NCI-H748 (cell line): ENCODE results near the gene ST6GAL1.
"Not testable (repeated sequence)": the region's sequence is repeated elsewhere in the genome, so short reads cannot be mapped to it uniquely, and the experiment has no call there.

ENCODE experiments used
- DNase-seq: peaks from one replicate; lab custom pipeline; 2025; ENCODE audit not compliant: unreplicated experiment; lab: John Stamatoyannopoulos, UW

Gene ST6GAL1

GRCh38 chr3:186966406-186966805 lies 36.1 kb downstream of the ST6GAL1 start:
- DNase-seq, result no peak

DNA sequence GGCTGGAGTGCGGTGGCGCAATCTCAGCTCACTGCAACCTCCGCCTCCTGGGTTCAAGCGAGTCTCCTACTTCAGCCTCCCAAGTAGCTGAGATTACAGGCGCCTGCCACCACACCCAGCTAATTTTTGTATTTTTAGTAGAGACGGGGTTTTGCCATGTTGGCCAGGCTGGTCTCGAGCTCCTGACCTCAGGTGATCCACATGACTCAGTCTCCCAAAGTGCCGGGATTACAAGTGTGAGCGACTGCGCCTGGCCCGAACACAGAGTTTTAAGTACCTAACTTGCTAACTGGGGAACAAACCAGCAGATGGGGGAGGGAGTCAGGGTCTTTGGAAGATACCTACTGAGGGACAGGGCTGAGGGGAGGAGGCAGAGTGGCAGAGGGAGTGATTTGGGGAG lies 36.9 kb downstream of the ST6GAL1 start:
- not testable (repeated sequence) for DNase-seq

GRCh38 chr3:186967686-186968085 lies 37.4 kb downstream of the ST6GAL1 start:
- DNase-seq, result no peak

DNA sequence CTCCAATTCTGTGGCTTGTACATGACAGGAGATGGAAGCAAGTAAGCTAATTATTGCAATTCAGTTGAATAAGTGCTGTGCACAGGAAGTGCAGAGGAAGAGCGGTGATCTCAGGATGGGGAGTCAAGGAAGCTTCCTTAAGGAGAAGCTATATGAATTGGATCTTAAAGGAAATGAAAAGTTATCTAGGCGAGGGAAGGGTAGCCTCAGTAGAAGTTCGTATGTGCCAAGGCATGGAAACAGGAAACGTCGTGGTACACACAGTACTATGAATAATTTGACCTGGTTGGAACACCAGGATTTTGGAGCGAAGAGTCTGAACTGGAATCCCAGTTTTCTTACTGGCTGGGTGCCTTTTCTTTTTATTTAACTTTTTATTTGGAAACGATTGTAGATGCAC lies 39.3 kb downstream of the ST6GAL1 start:
- DNase-seq, result no peak

- DNase-seq, result not testable (repeated sequence)
Observed at GRCh38 chr3:186971106-186971505, 40.8 kb downstream of the ST6GAL1 start.

- no peak for DNase-seq
Observed at GRCh38 chr3:186971578-186971977, 41.3 kb downstream of the ST6GAL1 start.

GRCh38 chr3:186973702-186974101 lies 43.4 kb downstream of the ST6GAL1 start:
- DNase-seq, result no peak

DNA sequence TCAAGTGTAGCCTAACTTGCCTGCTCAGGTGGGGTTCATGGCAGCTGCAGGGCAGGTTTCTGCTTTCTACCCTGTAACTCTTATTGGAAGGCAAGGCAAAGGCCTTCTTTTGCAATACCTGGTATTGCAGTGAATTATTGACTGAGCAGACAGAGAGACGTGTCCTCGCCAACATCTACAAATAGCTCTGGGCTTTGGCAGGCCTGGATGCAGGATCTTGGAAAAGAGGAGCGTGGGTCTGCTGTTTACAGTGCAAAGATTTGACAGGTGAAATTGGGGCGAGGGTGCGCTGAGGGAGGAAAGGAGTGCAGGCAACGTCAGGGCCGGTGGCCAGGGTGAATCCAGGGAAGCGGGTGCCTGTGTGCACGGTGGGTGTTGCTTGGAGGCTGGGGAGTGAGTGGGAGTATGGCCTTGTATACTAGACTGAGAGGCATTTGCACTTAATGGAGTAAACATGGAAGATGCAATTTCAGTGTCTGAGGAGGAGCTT lies 44.5 kb downstream of the ST6GAL1 start:
- DNase-seq, result no peak

- DNase-seq, result no peak
Observed at GRCh38 chr3:186975726-186976125, 45.4 kb downstream of the ST6GAL1 start.

DNA sequence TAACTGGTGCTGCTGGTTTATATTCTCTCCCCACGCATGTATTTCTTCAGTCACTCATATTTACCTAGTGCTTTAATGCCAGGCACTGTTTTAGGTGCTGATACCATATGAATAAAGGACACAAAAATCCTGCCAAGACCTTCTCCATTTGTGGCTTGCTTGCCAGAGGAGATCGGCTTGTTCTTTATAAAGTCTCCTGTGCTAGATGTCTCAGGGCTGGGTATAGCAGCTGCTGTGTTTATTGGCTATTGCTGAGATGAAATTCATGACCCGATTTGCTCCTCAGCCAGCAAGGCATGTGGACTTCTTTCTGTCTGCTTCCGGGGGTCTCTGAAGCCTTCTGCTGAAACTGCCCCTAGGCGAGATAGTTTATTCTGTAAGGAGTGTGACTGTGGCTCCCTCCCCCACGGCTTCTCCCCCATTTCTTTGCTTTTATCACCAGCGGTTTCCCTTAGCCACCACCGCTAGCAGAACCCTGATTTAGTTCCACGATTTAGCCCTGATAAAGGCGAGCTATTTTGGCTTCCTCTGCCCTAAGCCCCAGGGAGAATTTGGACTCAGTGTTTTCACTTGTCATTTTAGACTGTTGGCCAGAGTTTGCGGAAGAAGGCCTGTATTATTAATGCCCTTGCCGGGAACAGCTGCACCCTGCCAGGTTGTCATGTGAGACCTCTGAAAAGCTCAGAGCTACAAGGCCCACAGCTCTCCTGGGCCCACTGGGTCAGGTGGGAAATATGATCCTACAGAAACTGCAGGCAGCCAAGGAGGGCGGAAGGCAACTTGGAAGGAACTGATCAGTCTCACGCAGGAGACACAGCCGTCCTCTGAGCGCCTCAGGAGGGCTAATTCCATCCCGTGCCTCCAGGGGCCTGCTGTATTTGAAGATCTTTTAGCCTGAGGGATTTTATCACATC lies 46.8 kb downstream of the ST6GAL1 start:
- DNase-seq, result no peak

DNA sequence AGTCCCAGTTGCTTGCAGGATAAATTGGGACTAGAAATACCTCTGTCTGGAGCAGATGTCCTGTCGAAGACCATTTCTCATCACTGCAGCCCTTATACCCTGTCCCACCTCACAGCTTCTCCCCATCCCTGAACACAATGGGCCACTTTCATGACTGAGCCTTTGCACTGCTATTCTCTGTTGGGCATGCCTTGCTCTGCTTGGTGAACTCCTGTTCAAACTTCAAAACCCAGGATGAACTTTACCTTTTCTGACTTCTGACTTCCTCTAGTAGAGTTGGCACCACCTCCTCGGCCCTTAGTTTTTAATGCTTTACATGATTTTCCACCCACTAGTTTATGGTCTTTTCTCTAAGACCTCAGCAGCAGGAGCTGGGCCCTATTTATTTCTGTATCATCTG lies 48.4 kb downstream of the ST6GAL1 start:
- no peak for DNase-seq

- no peak for DNase-seq
Observed at GRCh38 chr3:186979852-186980251, 49.5 kb downstream of the ST6GAL1 start.

- DNase-seq, result no peak
Observed at GRCh38 chr3:186980989-186981388, 50.7 kb downstream of the ST6GAL1 start.

DNA sequence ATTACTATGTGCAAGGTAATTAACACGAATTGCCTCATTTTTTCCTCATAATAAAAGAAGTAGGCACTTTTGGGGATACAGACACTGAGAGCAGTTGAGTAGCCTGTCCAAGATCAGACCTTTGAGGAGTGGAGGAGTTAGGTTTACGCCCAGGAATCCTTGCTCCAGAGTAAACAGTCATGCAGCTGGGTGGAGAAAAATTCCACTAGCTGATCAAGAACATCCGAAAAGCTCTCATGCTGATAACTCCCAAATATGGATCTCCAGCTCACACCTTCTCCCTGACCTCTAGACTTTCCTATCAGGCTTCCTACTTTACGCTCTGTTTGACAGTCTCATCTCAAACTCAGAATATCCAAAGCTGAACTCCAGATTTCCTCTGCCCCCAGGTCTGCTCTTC lies 53.3 kb downstream of the ST6GAL1 start:
- no peak for DNase-seq

DNA sequence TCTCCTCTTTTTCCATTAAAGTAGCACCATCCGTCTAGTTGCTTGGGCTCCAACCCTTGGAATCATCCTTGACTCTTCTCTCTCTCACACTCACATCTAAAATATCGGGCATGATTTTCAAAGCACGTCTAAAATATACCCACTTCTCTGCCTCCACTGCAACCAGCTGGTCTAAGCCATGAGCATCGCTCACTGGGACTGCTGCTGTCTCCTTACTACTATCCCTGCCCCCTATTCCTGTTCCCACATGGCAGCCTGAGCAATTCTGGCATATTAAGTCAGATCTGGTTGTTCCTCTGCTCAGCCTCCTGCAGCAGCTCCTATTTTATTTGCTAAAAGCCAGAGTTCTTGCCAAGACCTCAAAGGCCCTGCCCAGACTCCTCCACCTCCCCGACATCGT lies 53.7 kb downstream of the ST6GAL1 start:
- DNase-seq, result no peak

DNA sequence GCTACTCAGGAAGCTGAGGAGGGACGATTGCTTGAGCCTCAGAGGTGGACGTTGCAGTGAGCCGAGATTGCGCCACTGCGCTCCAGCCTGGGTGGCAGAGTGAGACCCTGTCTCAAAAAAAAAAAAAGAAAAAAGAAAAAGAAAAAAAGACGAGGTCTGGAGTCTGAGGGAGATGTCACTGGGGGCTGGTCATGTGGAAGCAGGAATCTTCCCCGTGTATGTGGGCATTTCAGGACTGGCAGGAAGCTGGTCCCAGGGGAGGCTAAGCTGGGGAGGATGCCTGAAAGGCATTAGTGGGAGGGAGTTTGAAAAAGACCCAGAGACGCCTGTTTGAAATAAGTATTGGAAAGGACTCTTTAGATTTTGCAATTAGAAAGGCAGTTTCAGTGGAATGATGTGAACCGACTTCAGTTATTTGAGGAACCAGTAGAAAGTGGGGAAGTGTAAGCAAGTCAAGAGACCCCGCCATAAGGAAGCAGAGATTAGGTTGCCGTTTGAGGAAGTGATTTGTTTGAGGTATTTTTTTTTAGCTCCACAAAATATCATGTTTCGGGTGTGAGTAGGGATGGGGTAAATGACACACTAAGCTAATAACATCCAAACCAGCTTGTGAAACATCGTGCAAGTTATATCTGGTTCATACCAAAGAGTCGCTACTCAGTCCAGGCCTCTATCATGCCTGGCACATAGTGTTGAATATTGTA lies 55.5 kb downstream of the ST6GAL1 start:
- DNase-seq, result no peak

DNA sequence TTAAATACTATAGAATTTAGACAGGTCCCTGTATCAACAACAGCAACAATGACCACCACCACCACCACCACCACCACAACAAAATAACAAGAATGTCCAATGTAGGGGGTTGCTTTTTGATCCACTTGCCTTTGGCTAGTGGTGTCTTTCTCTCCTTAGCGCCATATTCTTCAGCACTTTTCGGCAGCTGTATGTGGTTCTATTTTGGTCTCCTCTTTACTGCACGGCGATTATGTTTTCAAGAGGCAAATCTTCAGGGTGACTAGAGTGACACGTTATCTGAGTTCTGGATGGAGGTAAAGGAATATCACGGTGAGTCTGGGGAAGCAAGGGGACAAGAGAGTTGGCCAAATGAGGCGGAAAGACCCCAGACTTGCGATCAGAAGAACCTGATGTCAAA lies 56.1 kb downstream of the ST6GAL1 start:
- DNase-seq, result no peak

DNA sequence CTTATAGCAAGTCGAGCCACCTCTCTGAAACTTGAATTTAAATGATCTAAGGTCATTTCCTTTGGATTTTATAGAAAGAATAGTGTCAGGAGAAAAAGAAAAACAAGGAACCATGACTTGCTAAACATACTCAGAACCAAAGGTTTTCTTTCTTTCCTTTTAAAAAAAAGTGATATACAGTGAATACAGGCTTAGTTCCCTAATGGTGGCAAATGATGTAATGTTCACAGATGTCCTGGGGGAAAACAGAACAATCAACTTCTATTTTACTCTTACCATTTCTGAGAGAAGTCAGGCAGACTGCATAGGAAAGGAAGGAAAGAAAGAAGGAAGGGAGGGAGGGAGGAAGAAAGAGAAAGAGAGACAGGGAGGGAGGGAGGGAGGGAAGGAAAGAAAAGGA lies 56.5 kb downstream of the ST6GAL1 start:
- DNase-seq, result no peak

DNA sequence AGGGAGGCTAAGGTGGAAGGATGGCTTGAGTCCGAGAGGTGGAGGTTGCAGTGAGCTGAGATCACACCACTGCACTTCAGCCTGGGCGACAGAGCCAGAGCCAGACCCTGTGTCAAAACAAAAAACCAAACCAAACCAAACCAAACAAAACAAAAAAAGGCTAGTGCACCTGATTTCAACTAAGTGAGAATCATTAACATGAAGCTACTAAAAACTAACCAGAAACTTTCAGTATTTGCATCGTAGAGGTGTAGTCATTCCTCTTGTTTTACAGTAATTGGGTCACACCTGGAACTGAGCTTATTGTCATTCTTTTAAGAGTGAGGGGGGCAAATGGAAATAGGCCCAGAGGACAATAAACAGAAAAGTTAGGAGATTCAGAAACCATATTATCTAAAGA lies 58.5 kb downstream of the ST6GAL1 start:
- no peak for DNase-seq

DNA sequence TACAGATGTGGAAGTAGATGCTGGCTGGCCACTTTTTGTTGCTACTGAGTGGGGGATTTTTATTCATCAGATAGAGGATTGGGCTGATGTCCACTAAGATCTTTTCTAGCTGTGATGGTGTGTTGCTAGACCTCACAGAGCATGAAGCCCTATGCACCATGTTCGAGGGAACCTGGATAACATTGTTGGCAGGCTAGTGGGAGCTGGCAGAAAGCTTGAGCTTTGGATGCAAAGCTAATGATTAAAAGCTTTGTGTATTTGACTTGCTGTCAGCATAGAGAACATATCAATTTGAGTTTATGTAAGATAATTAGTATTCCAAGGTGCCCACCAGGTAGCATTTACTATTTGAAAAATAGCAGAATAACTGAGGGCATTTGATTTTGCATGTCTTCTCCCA lies 59.1 kb downstream of the ST6GAL1 start:
- DNase-seq, result no peak

- no peak for DNase-seq
Observed at GRCh38 chr3:186990277-186990676, 60.0 kb downstream of the ST6GAL1 start.

- no peak for DNase-seq
Observed at GRCh38 chr3:186990878-186991308, 60.6 kb downstream of the ST6GAL1 start.
